HepG2 (cell line): ENCODE results near the gene ENTHD1. TPM values are rescaled to one million over a fixed set of nuclear protein-coding genes. Genes with fewer than 3 reads are reported as not detected.

Experiments used
- ATAC-seq: fragments of 200-7000 bp; cut with Tn5 transposase; 3 replicates; pipeline ENCODE4 v1.9.1; 2020; ENCODE audit warnings: mild to moderate bottlenecking, moderate library complexity
- BruUV-seq: library from RNA; stranded (reverse); fragments of 400-500 nt; replicated peaks from 2 replicates; lab custom pipeline; 2021; lab: Mats Ljungman, UMichigan
- CTCF ChIA-PET: fragments of 300-600 bp; formaldehyde crosslinking; extraction: SDS; loops from one replicate; lab custom pipeline; 2021; ENCODE audit warnings: low total read pairs, inconsistent platforms, low intra/inter-chr PET ratio; lab: Yijun Ruan, JAX
- POLR2A ChIA-PET: fragments of 350-600 bp; sonication (Branson Sonifier 250); formaldehyde crosslinking; loops from one replicate; lab custom pipeline; 2020; ENCODE audit warnings: antibody characterized with exemption, inconsistent platforms; lab: Yijun Ruan, JAX
- DNase-seq: peaks from one replicate; pipeline ENCODE4 v3.0.0-alpha.2; 2015; ENCODE audit warnings: low spot score
- FAIRE-seq: peaks from 3 replicates; lab custom pipeline; 2011; peaks lifted over from hg19 to GRCh38; lab: Jason Lieb, UNC
- H2AFZ ChIP-seq: one replicate; pipeline ENCODE4 v1.6.1; 2011; ENCODE audit warnings: low read length, inconsistent platforms
- H3K27ac ChIP-seq: fragments of 300-600 bp; 3 replicates; pipeline ENCODE4 v1.8.0; 2011; ENCODE audit warnings: mixed run types, mild to moderate bottlenecking, mixed read lengths, low read length, inconsistent platforms; ENCODE audit not compliant: insufficient read depth; ENCODE audit errors: extremely low read length
- H3K27me3 ChIP-seq, 2 experiments: fragments of 200-600 bp in 1 of 2; 2 replicates in 1 of 2; 3 replicates in 1 of 2; pipeline versions ENCODE4 v1.6.0 to v1.8.0; 2011; ENCODE audit warnings: low read length in 2 of 2, mild to moderate bottlenecking in 2 of 2, moderate library complexity in 2 of 2, inconsistent platforms in 1 of 2; ENCODE audit not compliant: insufficient read depth in 2 of 2, control insufficient read depth in 1 of 2
- H3K36me3 ChIP-seq, 2 experiments: fragments of 200-600 bp in 1 of 2; replicated peaks in 1 of 2; 2 replicates in 1 of 2; 3 replicates in 1 of 2; pipeline versions ENCODE4 v1.5.1 to v1.8.0; 2011; ENCODE audit warnings: low read length in 2 of 2, inconsistent platforms in 1 of 2; ENCODE audit not compliant: insufficient read depth in 2 of 2, control insufficient read depth in 1 of 2
- H3K4me1 ChIP-seq: 2 replicates; pipeline ENCODE4 v1.5.1; 2012; ENCODE audit warnings: low read length, inconsistent platforms; ENCODE audit not compliant: insufficient read depth
- H3K4me2 ChIP-seq: 2 replicates; pipeline ENCODE4 v1.6.0; 2011; ENCODE audit warnings: low read depth, low read length, inconsistent platforms
- H3K4me3 ChIP-seq, 3 experiments: fragments of 200-600 bp in 1 of 3; sonication (generic), shearing (Covaris generic) in 1 of 3; replicated peaks in 1 of 3; 2 replicates each; pipeline ENCODE4 v1.5.1; 2011 to 2016; ENCODE audit warnings: low read length in 3 of 3, inconsistent platforms in 2 of 3, low read depth in 2 of 3, mild to moderate bottlenecking in 2 of 3, control low read depth in 1 of 3, mixed read lengths in 1 of 3; ENCODE audit not compliant: insufficient read depth in 1 of 3
- H3K79me2 ChIP-seq: one replicate; pipeline ENCODE4 v1.6.1; 2011; ENCODE audit warnings: low read length, inconsistent platforms; ENCODE audit not compliant: insufficient read depth
- H3K9ac ChIP-seq: 2 replicates; pipeline ENCODE4 v1.6.0; 2011; ENCODE audit warnings: mild to moderate bottlenecking, low read depth, low read length, inconsistent platforms; ENCODE audit not compliant: insufficient read depth
- H3K9me3 ChIP-seq: 2 replicates; pipeline ENCODE4 v1.5.1; 2012; ENCODE audit warnings: mild to moderate bottlenecking, low read length
- H4K20me1 ChIP-seq: 2 replicates; pipeline ENCODE4 v1.6.0; 2011; ENCODE audit warnings: inconsistent platforms, mild to moderate bottlenecking, low read length, moderate library complexity; ENCODE audit not compliant: insufficient read depth
- CEBPB ChIP-seq: IDR thresholded peaks from 2 replicates; pipeline ENCODE4 v1.6.1; 2011; ENCODE audit warnings: low read depth, low read length, improper control_type of control experiment, borderline replicate concordance
- DZIP1 ChIP-seq: sonication (generic); formaldehyde crosslinking; IDR thresholded peaks from 2 replicates; pipeline ENCODE4 v1.5.0; 2020; ENCODE audit warnings: mild to moderate bottlenecking, missing genetic modification reagents
- HOXA9 ChIP-seq: sonication (generic); formaldehyde crosslinking; IDR thresholded peaks from 2 replicates; pipeline ENCODE4 v1.8.1; 2022; ENCODE audit warnings: missing genetic modification reagents, mild to moderate bottlenecking, moderate library complexity, borderline replicate concordance
- HOXD1 ChIP-seq: sonication (generic); formaldehyde crosslinking; IDR thresholded peaks from 2 replicates; pipeline ENCODE4 v1.5.0; 2020; ENCODE audit warnings: missing genetic modification reagents
- RFX5 ChIP-seq: IDR thresholded peaks from 2 replicates; pipeline ENCODE4 v1.6.1; 2011; ENCODE audit warnings: low read depth, low read length, improper control_type of control experiment
- RXRB ChIP-seq: IDR thresholded peaks from 2 replicates; pipeline ENCODE4 v1.6.1; 2016; ENCODE audit warnings: borderline replicate concordance, missing genetic modification reagents, missing compliant biosample characterization
- SNAPC2 ChIP-seq: sonication (generic); formaldehyde crosslinking; IDR thresholded peaks from 2 replicates; pipeline ENCODE4 v1.8.1; 2022; ENCODE audit warnings: mild to moderate bottlenecking, missing genetic modification reagents
- SRY ChIP-seq: sonication (generic); formaldehyde crosslinking; IDR thresholded peaks from 2 replicates; pipeline ENCODE4 v1.8.0; 2022; ENCODE audit warnings: mild to moderate bottlenecking, missing genetic modification reagents
- TOPORS ChIP-seq: sonication (generic); formaldehyde crosslinking; IDR thresholded peaks from 2 replicates; pipeline ENCODE4 v1.8.0; 2023; ENCODE audit warnings: mild to moderate bottlenecking, missing genetic modification reagents
- ZNF101 ChIP-seq: sonication (generic); formaldehyde crosslinking; IDR thresholded peaks from 2 replicates; pipeline ENCODE4 v1.4.0; 2020; ENCODE audit warnings: mild to moderate bottlenecking, low read depth, missing genetic modification reagents, borderline replicate concordance
- ZNF230 ChIP-seq: sonication (generic); formaldehyde crosslinking; IDR thresholded peaks from 2 replicates; pipeline ENCODE4 v1.4.0; 2020; ENCODE audit warnings: mild to moderate bottlenecking, missing genetic modification reagents
- ZNF329 ChIP-seq: sonication (generic); formaldehyde crosslinking; IDR thresholded peaks from 2 replicates; pipeline ENCODE4 v1.9.0; 2021; ENCODE audit warnings: low read depth, mild to moderate bottlenecking, missing genetic modification reagents
- ZNF552 ChIP-seq: sonication (generic); formaldehyde crosslinking; IDR thresholded peaks from 2 replicates; pipeline ENCODE4 v1.9.0; 2022; ENCODE audit warnings: missing genetic modification reagents, mild to moderate bottlenecking, borderline replicate concordance
- ZNF580 ChIP-seq: IDR thresholded peaks from 2 replicates; pipeline ENCODE4 v1.6.1; 2016; ENCODE audit warnings: low read depth, borderline replicate concordance
- ZNF615 ChIP-seq: sonication (generic); formaldehyde crosslinking; IDR thresholded peaks from 2 replicates; pipeline ENCODE4 v1.5.0; 2020; ENCODE audit warnings: mild to moderate bottlenecking, missing genetic modification reagents, borderline replicate concordance
- ZNF75D ChIP-seq: sonication (generic); formaldehyde crosslinking; IDR thresholded peaks from 2 replicates; pipeline ENCODE4 v1.8.1; 2023; ENCODE audit warnings: missing genetic modification reagents, mild to moderate bottlenecking, borderline replicate concordance
- WGBS: methylation state at CpG from one replicate; pipeline ENCODE4 v1.1.6; 2017; ENCODE audit warnings: low lambda C conversion rate; 5-methylcytosine and 5-hydroxymethylcytosine counted together
- in situ Hi-C: cut with HindIII; loops from 2 replicates; pipeline ENCODE4 v1.10.0; 2017; ENCODE audit warnings: low pct_unique_long_range_greater_than_20kb; ENCODE audit not compliant: extremely low pct_ligation_motif_present
- intact Hi-C: fragments of 100-400 bp; cut with micrococcal nuclease; formaldehyde crosslinking; loops from one replicate; pipeline ENCODE4 v1.10.0; 2022; ENCODE audit not compliant: unreplicated experiment
- polyA plus RNA-seq, 8 experiments: library from polyadenylated mRNA; depleted of rRNA in 3 of 8; stranded (reverse) in 7 of 8; unstranded in 1 of 8; fragments of >200 nt; fragmentation: Illumina TruSeq in 4 of 8; extraction: Trizol in 4 of 8; gene quantifications; 2 replicates each; pipeline versions ENCODE4 v1.2.1 to v1.2.3, GENCODE V29; 2011 to 2016; ENCODE audit warnings: low read depth in 4 of 8, missing spikeins in 1 of 8, mixed read lengths in 1 of 8; ENCODE audit not compliant: insufficient read depth in 1 of 8
- total RNA-seq, 5 experiments: library from RNA; depleted of rRNA; stranded (reverse); fragments of >200 nt; fragmentation: Illumina TruSeq; extraction: Trizol; gene quantifications; 2 replicates each; pipeline ENCODE4 v1.2.3, GENCODE V29; 2016; ENCODE audit warnings: low read depth in 1 of 5
- TF ChIP-seq, protein P1 (sequence below): sonication (generic); formaldehyde crosslinking; IDR thresholded peaks from 2 replicates; pipeline ENCODE4 v1.4.0; 2020; ENCODE audit warnings: missing genetic modification reagents

The ENTHD1 gene
- total and polyA plus RNA-seq, 2 of the 13 experiments (the other 11 are each of a cell fraction or from before 2014, with no cell fraction given), result not detected

DNA sequence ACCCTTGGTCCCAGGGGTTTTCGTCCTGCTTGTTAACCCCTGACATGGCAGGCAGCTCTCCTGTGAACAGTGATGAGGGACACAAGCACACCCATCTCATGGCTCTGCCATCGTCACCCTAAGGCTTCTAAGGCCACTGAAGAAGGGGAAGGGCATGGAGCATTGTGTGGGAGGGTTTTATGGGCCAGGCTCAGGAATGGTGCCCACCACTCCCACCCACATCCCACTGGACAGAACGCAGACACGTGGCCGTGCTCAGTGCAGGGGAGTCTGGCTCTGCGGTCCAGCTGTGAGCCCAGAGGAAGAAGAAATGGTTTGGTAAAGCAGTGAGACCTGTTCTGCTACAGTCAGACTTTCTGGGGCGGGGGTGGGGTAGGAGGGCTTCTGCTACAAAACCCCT is 193.0 kb downstream of the ENTHD1 start:
- no peak overlapping the region for H2AFZ ChIP-seq
- FAIRE-seq (no peak), ATAC-seq (no peak), DNase-seq (no peak)
- 10% methylated on average over 2 of the region's 7 CpGs for WGBS
- ChIA-PET CTCF (no interaction called here), POLR2A (interaction anchor here (0.5 kb wide), 1 partner anchor 645 kb away, joined by 3 read pairs; no protein-coding TSS in a partner anchor)
- no peaks in the 10 kb centered on the region for H3K4me1 ChIP-seq
- H3K9me3 ChIP-seq, result no peaks in the 10 kb centered on the region
- intact Hi-C loops, result no loop called here
- in situ Hi-C loops, result no loop called here
- H3K79me2 ChIP-seq, result no peaks in the 10 kb centered on the region
- no TSS peak for BruUV-seq
- H3K4me3 ChIP-seq, result no peak overlapping the region
- no peak overlapping the region for H3K4me2 ChIP-seq
- no peaks in the 10 kb centered on the region for H3K36me3 ChIP-seq
- peaks cover 7 to 49% of the 10 kb centered on the region in 2 experiments for H3K27me3 ChIP-seq
- no peak overlapping the region for H3K9ac ChIP-seq
- 0 out of 2 replicates have a peak, but pooled peaks cover 2% of the 10 kb centered on the region for H4K20me1 ChIP-seq
- no peak overlapping the region for H3K27ac ChIP-seq
- TF ChIP-seq ZNF615 (no peak), CEBPB (no peak), HOXA9 (CRISPR knock-in tag) (no peak), SRY (CRISPR knock-in tag) (no peak), TOPORS (CRISPR knock-in tag) (no peak), RFX5 (no peak), ZNF230 (CRISPR knock-in tag) (no peak), DZIP1 (no peak), RXRB (CRISPR knock-in tag) (no peak), ZNF580 (CRISPR knock-in tag) (no peak), ZNF75D (CRISPR knock-in tag) (no peak), HOXD1 (CRISPR knock-in tag) (no peak), ZNF101 (CRISPR knock-in tag) (no peak), ZNF552 (no peak), ZNF329 (CRISPR knock-in tag) (no peak), SNAPC2 (CRISPR knock-in tag) (no peak)
- TF ChIP-seq, protein P1, sequence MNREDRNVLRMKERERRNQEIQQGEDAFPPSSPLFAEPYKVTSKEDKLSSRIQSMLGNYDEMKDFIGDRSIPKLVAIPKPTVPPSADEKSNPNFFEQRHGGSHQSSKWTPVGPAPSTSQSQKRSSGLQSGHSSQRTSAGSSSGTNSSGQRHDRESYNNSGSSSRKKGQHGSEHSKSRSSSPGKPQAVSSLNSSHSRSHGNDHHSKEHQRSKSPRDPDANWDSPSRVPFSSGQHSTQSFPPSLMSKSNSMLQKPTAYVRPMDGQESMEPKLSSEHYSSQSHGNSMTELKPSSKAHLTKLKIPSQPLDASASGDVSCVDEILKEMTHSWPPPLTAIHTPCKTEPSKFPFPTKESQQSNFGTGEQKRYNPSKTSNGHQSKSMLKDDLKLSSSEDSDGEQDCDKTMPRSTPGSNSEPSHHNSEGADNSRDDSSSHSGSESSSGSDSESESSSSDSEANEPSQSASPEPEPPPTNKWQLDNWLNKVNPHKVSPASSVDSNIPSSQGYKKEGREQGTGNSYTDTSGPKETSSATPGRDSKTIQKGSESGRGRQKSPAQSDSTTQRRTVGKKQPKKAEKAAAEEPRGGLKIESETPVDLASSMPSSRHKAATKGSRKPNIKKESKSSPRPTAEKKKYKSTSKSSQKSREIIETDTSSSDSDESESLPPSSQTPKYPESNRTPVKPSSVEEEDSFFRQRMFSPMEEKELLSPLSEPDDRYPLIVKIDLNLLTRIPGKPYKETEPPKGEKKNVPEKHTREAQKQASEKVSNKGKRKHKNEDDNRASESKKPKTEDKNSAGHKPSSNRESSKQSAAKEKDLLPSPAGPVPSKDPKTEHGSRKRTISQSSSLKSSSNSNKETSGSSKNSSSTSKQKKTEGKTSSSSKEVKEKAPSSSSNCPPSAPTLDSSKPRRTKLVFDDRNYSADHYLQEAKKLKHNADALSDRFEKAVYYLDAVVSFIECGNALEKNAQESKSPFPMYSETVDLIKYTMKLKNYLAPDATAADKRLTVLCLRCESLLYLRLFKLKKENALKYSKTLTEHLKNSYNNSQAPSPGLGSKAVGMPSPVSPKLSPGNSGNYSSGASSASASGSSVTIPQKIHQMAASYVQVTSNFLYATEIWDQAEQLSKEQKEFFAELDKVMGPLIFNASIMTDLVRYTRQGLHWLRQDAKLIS (CRISPR knock-in tag), result no peak
